Left hindlimb (tissue), 1 donor: Measurements from ENCODE around the gene ANKH.
"Not testable (repeated sequence)": the region's sequence is repeated elsewhere in the genome, so short reads cannot be mapped to it uniquely, and the experiment has no call there.

Experiments
- DNase-seq: peaks from one replicate; pipeline ENCODE4 v3.0.0-alpha.2; 2018

Gene ANKH

GRCh38 chr5:14853685-14854084, 17.9 kb downstream of the ANKH start:
- no peak for DNase-seq

GRCh38 chr5:14852779-14853178, 18.8 kb downstream of the ANKH start:
- no peak for DNase-seq

- no peak for DNase-seq
These were observed 19.5 kb downstream of the ANKH start for GRCh38 chr5:14851999-14852526.

GRCh38 chr5:14851597-14851996, 20.0 kb downstream of the ANKH start:
- DNase-seq: no peak

GRCh38 chr5:14851050-14851419, 20.5 kb downstream of the ANKH start:
- no peak for DNase-seq

- no peak for DNase-seq
These were observed 21.0 kb downstream of the ANKH start for GRCh38 chr5:14850419-14851049.

GRCh38 chr5:14849516-14850294, 21.9 kb downstream of the ANKH start:
- DNase-seq: no peak

DNA sequence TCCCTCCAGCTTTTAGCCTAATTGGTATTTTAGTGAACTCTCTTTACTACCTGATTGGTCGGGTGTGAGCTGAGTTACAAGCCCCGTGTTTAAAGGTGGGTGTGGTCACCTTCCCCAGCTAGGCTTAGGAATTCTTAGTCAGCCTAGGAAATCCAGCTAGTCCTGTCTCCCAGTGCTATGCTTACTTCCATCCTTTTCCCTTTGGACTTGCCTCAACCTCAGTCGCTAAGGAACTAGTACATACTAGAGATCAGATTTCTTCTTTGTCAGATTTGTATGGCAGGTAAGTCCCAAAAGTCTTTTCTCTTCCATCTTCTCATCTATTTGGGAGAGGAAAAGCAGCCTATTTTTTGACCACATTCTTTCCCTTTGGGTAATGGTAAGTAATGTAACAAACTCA, 22.6 kb downstream of the ANKH start:
- not testable (repeated sequence) for DNase-seq

- DNase-seq: no peak
These were observed 23.2 kb downstream of the ANKH start for GRCh38 chr5:14848385-14848784.

DNA sequence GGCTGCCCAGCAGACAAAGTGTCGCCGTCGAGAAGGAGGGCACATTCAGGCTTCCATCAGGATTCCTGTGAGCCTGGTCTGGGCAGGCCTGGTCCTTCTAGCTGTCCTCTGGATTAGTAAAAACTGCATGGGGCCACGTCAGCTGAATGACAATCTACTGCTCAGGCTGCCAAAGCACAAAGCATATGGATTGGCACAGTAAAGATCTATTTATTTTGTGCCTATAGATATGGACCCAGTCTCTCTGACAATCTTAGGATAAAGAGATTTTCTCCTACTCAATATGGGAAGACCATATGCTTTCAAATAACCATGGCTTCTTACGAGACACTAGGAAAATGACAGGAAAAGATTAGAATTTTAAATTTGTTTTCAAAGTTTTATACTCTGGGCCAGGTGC, 24.1 kb downstream of the ANKH start:
- no peak for DNase-seq

DNA sequence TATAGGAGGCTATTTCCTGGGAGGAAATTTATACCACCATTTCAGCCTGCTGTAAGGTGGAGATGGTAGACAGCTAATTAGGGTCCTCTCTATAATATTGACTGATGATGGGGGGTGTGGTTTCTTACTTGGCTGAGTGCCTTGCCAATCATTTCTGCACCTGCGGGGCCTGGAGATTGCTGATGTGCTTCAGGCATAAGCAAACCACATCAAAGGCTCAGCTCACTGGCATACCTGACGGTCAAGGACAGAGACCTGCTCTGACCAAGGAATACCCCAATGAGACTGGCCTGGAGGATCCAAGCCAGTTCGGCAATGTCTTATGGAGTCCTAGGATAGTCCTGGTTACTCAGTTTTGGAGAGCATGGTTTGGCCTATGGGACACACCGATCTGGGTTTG, 29.5 kb downstream of the ANKH start:
- no peak for DNase-seq

DNA sequence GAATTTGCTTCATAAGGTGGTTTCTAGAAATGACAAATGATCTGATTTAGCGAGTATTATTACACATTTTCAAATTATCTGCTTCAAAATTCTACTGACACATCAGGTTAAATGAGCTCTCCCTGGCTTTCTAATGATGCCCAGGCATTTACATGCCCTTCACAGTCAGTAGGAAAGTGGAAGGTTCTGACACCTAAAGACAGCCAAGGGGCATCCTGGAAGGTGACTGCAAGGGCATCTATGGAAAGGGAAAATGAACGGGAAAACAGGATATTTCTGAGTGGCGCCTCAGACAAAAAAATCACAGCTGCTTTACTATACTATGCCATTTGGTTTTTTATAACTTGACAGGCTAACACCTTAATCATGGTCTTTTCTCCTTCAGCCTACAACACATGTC, 31.0 kb downstream of the ANKH start:
- DNase-seq: no peak

- DNase-seq: no peak
These were observed 32.9 kb downstream of the ANKH start for GRCh38 chr5:14838396-14839319.

DNA sequence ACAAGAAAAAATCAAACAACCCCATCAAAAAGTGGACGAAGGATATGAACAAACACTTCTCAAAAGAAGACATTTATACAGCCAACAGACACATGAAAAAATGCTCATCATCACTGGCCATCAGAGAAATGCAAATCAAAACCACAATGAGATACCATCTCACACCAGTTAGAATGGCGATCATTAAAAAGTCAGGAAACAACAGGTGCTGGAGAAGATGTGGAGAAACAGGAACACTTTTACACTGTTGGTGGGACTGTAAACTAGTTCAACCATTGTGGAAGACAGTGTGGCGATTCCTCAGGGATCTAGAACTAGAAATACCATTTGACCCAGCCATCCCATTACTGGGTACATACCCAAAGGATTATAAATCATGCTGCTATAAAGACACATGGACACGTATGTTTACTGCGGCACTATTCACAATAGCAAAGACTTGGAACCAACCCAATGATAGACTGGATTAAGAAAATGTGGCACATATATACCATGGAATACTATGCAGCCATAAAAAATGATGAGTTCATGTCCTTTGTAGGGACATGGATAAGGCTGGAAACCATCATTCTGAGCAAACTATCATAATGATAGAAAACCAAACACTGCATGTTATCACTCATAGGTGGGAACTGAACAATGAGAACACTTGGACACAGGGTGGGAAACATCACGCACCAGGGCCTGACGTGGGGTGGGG, 34.0 kb downstream of the ANKH start:
- not testable (repeated sequence) for DNase-seq

DNA sequence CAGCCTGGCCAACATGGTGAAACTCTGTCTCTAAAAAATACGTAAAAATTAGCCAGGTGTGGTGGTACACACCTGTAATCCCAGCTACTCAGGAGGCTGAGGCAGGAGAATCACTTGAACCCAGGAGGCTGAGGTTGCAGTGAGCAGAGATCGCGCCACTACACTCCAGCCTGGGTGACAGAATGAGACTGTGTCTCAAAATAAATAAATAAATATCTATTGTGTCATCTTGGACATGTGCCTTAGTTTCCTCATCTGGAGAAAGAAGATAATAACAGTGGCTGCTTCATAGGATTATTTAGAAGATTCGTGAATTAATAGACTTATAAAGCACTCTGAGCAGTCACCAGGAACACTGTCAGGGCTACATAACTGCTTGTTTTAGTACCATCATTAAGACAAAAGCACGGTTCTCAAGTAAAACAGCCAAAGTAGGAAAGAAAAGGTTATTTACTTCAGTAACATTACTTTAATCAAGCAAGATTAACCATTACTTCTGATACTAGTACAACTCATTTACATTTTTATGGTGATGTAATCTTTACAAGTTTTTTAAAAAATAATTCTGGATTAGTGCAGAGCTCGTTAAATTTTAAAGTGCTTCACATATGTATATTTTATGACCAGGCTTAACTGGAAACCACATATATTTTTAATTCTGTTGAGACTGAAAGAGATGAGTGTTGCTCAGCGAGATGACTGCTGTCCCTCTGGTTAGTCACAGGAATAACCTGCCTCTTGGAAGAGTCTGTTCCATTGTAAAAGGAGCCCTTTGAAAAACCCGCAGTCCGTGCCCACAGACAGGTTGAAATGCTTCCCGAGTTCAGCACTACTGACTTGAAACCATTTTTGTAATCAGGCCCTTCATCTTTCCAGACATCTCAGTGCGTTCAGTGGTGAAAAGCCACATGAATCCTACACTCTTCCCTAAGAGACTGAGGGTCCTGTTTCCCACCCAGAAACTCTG, 36.7 kb downstream of the ANKH start:
- no peak for DNase-seq

GRCh38 chr5:14834062-14834461, 37.5 kb downstream of the ANKH start:
- DNase-seq: no peak

GRCh38 chr5:14831006-14831338, 40.6 kb downstream of the ANKH start:
- DNase-seq: no peak

DNA sequence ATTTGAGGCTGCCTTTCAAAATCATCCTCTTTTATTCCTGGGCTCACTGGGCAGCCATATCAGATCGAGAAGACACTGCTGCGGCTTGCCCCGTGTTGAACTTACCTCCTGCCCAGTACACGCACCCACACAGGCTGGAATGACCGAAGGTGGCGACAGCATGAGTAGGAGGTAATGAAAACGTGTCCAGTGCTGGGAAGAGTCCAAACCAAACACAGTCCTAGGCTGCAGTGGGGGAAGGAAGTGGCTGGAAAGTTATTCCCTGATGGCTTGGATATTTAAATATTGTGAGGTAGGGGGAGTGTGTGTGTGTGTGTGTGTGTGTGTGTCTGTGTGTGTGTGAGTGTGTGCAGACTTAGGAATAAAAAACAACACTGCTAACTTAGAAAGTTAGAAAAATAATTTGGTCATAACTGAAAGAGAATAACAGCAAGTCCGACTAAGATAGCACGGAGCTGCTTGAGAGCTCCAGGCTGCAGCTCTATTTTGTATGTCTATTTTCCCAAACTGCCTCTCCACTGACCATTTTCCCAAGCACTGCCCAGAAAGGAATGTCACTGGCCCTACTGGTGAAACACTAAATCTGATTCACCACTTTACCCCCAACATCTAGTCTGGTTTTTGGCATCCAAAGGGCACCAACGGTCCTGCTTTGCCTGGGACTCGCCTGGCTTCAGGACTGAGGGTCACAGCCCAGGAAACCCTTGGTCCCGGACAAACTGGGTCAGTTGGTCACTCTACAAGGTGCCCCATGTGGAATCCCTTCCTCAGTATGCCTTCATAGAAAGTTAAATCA, 41.2 kb downstream of the ANKH start:
- DNase-seq: no peak

GRCh38 chr5:14829396-14829795, 42.2 kb downstream of the ANKH start:
- no peak for DNase-seq

DNA sequence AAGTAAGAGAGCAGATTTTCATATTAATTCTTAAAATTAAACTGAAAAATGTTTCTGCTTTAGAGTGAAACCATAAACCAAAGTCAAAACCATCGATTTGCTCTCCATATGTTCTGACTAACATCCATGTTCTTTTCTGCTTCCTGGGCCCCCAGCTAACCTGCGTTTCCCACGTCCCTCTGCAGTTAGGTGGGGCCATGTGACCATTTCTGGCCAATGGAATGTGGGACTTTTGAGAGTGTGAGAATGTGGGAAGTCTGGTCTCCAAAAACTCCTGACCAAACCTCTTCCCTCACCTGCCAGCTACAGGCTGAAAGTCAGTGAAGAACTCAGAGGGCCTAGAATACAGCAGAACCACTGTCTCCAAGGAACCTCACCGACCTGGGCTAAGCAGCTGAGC, 44.9 kb downstream of the ANKH start:
- no peak for DNase-seq

DNA sequence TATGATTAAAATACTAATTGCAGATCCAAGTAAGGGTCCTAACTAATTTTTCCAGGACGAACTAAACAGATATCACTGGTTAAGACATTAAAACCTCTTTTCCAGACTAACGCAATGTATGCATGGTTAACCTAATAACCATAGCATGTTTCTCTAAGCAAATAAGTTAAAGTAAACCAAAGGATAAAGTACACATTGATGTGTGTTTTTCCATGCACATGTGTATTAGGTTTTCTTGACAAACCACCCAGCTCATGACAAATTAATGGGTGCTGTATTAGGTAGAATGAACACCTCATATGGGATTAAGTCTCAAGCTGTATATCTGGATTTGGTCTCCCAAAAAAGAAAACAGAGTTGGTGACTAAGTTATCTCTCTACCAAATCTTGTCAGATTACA, 45.6 kb downstream of the ANKH start:
- no peak for DNase-seq
